Natural killer cell (primary cell): ENCODE results near the gene SPRR4. TPM values are rescaled to one million over a fixed set of nuclear protein-coding genes. Genes with fewer than 3 reads are reported as not detected.

Source experiments
- ATAC-seq, 3 donors: fragments of 150-1000 bp in 2 of 3; fragments of 200-7000 bp in 1 of 3; cut with Tn5 transposase; 1 replicate in 1 of 3; 2 replicates in 2 of 3; pipeline ENCODE4 v1.10.0; 2021; ENCODE audit warnings: mild to moderate bottlenecking in 2 of 3, moderate library complexity in 2 of 3
- DNase-seq, 2 donors: peaks; one replicate each; pipeline versions ENCODE4 v3.0.0 to v3.0.0-alpha.2; 2013 to 2021; ENCODE audit warnings: mixed read lengths in 1 of 2
- H3K27ac ChIP-seq: one replicate; pipeline ENCODE4 v1.5.1; 2013; ENCODE audit warnings: mild to moderate bottlenecking, low read length
- H3K27me3 ChIP-seq: one replicate; pipeline ENCODE4 v1.6.1; 2013; ENCODE audit warnings: low read length; ENCODE audit not compliant: control insufficient read depth, insufficient read depth
- H3K36me3 ChIP-seq: one replicate; pipeline ENCODE4 v1.6.1; 2013; ENCODE audit warnings: low read length; ENCODE audit not compliant: control insufficient read depth, insufficient read depth
- H3K4me1 ChIP-seq: one replicate; pipeline ENCODE4 v1.6.1; 2013; ENCODE audit warnings: low read length; ENCODE audit not compliant: control insufficient read depth, insufficient read depth
- H3K4me3 ChIP-seq: one replicate; pipeline ENCODE4 v1.5.1; 2013; ENCODE audit warnings: low read length
- H3K9me3 ChIP-seq: one replicate; pipeline ENCODE4 v1.6.1; 2013; ENCODE audit warnings: low read length; ENCODE audit not compliant: control insufficient read depth, insufficient read depth
- H3K27ac Mint-ChIP-seq, 2 donors: one replicate each; pipeline ENCODE4 v1.8.0; 2022; ENCODE audit warnings: mild to moderate bottlenecking in 2 of 2, mixed read lengths in 2 of 2, moderate library complexity in 1 of 2
- H3K27me3 Mint-ChIP-seq, 2 donors: one replicate each; pipeline ENCODE4 v1.8.0; 2022; ENCODE audit warnings: low read depth in 2 of 2, mixed read lengths in 2 of 2
- H3K36me3 Mint-ChIP-seq: one replicate; pipeline ENCODE4 v1.8.0; 2022; ENCODE audit warnings: mixed read lengths
- H3K4me1 Mint-ChIP-seq, 2 donors: one replicate each; pipeline ENCODE4 v1.8.0; 2022; ENCODE audit warnings: mixed read lengths in 2 of 2
- H3K4me3 Mint-ChIP-seq: one replicate; pipeline ENCODE4 v1.8.0; 2022; ENCODE audit warnings: mild to moderate bottlenecking, moderate library complexity, mixed read lengths
- H3K9me3 Mint-ChIP-seq, 2 donors: one replicate each; pipeline ENCODE4 v1.8.0; 2022; ENCODE audit warnings: mixed read lengths in 2 of 2
- WGBS: methylation state at CpG from one replicate; pipeline ENCODE4 v1.1.7; 2013; ENCODE audit warnings: missing lambda C conversion rate; ENCODE audit not compliant: insufficient coverage; 5-methylcytosine and 5-hydroxymethylcytosine counted together
- intact Hi-C: fragments of 100-400 bp; cut with micrococcal nuclease; formaldehyde crosslinking; loops from one replicate; pipeline ENCODE4 v1.14.2; 2022
- total RNA-seq, 4 donors: library from RNA; stranded (reverse); fragments of 120-200 nt in 1 of 4; gene quantifications; one replicate each; pipeline versions ENCODE4 v1.2.3 to v1.2.4, GENCODE V29; 2013 to 2022
- TF ChIP-seq, protein P1 (sequence below): fragments of 200-600 bp; IDR thresholded peaks from one replicate; pipeline ENCODE4 v1.8.0; 2022; ENCODE audit warnings: antibody characterized with exemption

SPRR4 gene
- total RNA-seq, 3 donors from 2014 or later (not counting 1 experiment from before 2014, with no cell fraction given): not detected

- Mint-ChIP-seq H3K9me3 (no peaks in the 10 kb centered on the region), H3K36me3 (no peaks in the 10 kb centered on the region), H3K27me3 (peaks cover 10 to 14% of the 10 kb centered on the region in 2 donors), H3K4me1 (no peaks in the 10 kb centered on the region), H3K27ac (no peak overlapping the region), H3K4me3 (no peak overlapping the region)
- H3K4me1 ChIP-seq: no peaks in the 10 kb centered on the region
- TF ChIP-seq, protein P1, sequence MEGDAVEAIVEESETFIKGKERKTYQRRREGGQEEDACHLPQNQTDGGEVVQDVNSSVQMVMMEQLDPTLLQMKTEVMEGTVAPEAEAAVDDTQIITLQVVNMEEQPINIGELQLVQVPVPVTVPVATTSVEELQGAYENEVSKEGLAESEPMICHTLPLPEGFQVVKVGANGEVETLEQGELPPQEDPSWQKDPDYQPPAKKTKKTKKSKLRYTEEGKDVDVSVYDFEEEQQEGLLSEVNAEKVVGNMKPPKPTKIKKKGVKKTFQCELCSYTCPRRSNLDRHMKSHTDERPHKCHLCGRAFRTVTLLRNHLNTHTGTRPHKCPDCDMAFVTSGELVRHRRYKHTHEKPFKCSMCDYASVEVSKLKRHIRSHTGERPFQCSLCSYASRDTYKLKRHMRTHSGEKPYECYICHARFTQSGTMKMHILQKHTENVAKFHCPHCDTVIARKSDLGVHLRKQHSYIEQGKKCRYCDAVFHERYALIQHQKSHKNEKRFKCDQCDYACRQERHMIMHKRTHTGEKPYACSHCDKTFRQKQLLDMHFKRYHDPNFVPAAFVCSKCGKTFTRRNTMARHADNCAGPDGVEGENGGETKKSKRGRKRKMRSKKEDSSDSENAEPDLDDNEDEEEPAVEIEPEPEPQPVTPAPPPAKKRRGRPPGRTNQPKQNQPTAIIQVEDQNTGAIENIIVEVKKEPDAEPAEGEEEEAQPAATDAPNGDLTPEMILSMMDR: no peak
- no peaks in the 10 kb centered on the region for H3K27me3 ChIP-seq
- H3K27ac ChIP-seq: no peak overlapping the region
- DNase-seq (no peak), ATAC-seq (no peak)
- no peaks in the 10 kb centered on the region for H3K36me3 ChIP-seq
- WGBS: 62% methylated on average over 9 of the region's 10 CpGs
- no peaks in the 10 kb centered on the region for H3K9me3 ChIP-seq
- intact Hi-C loops: no loop called here
- H3K4me3 ChIP-seq: no peak overlapping the region
These were observed 9.9 kb upstream of the SPRR4 start for GRCh38 chr1:152960452-152961044.

DNA sequence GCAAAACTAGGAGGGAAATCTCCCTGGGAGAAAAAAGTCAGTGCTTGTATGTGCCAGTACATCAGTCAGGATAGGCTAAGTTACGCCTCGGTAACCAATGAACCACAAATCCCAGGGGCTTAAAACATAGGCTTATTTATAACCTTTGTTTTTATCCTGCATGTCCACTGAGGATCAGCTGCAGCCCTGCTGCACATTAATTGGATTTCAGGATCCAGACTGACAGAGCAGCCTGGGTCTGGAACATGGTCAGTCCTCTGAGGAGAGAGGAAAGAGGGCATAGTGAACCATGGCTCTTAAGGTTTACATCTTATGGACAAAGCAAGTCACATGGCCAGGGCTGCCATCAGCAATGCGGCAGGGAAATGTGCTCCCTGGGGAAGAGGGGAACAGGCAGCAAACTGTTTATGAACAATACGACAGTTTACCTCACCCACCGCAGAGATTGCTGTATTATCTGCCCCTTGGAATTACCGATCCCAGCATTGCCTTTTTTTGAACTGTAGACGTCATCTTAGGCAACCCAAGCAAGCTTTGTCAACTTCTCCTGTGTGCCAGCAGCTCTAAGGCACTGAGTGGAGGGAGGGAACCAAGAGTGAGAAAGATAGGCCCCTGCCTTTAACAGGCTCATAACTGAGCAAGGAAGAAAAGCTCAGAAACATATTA, 9.1 kb upstream of the SPRR4 start:
- TF ChIP-seq, protein P1: no peak
- Mint-ChIP-seq H3K27me3 (peaks cover 13 to 18% of the 10 kb centered on the region in 2 donors), H3K4me1 (no peaks in the 10 kb centered on the region), H3K4me3 (no peak overlapping the region), H3K36me3 (no peaks in the 10 kb centered on the region), H3K9me3 (no peaks in the 10 kb centered on the region), H3K27ac (no peak overlapping the region)
- Histone ChIP-seq H3K4me3 (no peak overlapping the region), H3K9me3 (no peaks in the 10 kb centered on the region), H3K27ac (no peak overlapping the region), H3K36me3 (no peaks in the 10 kb centered on the region), H3K27me3 (no peaks in the 10 kb centered on the region), H3K4me1 (no peaks in the 10 kb centered on the region)
- intact Hi-C loops: no loop called here
- no peak for DNase-seq
- no peak for ATAC-seq
- WGBS: 70% methylated on average over 7 of the region's 7 CpGs

DNA sequence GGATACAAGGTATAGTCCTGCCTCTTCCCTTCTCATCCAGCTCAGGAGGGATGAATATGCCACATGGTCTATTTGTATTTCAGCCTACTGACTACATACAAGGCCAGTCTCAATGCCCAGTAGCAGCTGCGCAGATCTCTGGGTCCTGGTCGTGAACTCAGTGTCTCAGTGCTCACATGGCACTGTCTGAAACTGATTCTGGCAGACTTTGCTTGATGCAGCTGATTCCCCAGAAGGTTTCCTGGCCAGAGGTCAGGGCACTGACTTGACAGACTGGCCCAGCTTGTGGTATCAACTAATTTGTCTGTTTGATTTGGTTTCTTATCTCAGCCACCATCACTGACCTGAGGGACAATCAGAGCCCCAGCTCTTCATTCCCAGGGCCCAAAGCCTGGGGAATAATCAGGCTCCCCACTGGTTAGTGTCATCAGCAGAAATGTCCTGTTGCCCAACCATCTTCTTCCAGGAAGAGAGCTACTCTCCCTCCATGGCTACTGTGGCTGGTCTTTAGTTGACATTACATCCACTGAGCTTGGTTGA, 7.5 kb upstream of the SPRR4 start:
- no peaks in the 10 kb centered on the region for H3K4me1 ChIP-seq
- TF ChIP-seq, protein P1: no peak
- no peaks in the 10 kb centered on the region for H3K9me3 ChIP-seq
- H3K9me3 Mint-ChIP-seq: no peaks in the 10 kb centered on the region
- H3K27ac ChIP-seq: no peak overlapping the region
- ATAC-seq: no peak
- no peak for DNase-seq
- H3K36me3 Mint-ChIP-seq: no peaks in the 10 kb centered on the region
- H3K4me1 Mint-ChIP-seq: no peaks in the 10 kb centered on the region
- intact Hi-C loops: no loop called here
- 91% methylated on average over 2 of the region's 2 CpGs for WGBS
- H3K27me3 Mint-ChIP-seq: peaks cover 13 to 18% of the 10 kb centered on the region in 2 donors
- no peaks in the 10 kb centered on the region for H3K27me3 ChIP-seq
- no peaks in the 10 kb centered on the region for H3K36me3 ChIP-seq
- no peak overlapping the region for H3K27ac Mint-ChIP-seq
- no peak overlapping the region for H3K4me3 ChIP-seq
- H3K4me3 Mint-ChIP-seq: no peak overlapping the region
